Stimulated activated CD4-positive, alpha-beta T cell treated with anti-CD3 and anti-CD28 coated beads, Interleukin-1b, Interleukin-23, amount 100 ng/mL, for 4 hours (primary cell): Measurements from ENCODE around the gene VPS29.
"Not testable (repeated sequence)": the region's sequence is repeated elsewhere in the genome, so short reads cannot be mapped to it uniquely, and the experiment has no call there.

ENCODE experiments used
- DNase-seq, 2 donors: peaks; one replicate each; pipeline ENCODE4 v3.0.0-alpha.2; 2020; ENCODE audit warnings: low read depth in 2 of 2

The VPS29 gene

DNA sequence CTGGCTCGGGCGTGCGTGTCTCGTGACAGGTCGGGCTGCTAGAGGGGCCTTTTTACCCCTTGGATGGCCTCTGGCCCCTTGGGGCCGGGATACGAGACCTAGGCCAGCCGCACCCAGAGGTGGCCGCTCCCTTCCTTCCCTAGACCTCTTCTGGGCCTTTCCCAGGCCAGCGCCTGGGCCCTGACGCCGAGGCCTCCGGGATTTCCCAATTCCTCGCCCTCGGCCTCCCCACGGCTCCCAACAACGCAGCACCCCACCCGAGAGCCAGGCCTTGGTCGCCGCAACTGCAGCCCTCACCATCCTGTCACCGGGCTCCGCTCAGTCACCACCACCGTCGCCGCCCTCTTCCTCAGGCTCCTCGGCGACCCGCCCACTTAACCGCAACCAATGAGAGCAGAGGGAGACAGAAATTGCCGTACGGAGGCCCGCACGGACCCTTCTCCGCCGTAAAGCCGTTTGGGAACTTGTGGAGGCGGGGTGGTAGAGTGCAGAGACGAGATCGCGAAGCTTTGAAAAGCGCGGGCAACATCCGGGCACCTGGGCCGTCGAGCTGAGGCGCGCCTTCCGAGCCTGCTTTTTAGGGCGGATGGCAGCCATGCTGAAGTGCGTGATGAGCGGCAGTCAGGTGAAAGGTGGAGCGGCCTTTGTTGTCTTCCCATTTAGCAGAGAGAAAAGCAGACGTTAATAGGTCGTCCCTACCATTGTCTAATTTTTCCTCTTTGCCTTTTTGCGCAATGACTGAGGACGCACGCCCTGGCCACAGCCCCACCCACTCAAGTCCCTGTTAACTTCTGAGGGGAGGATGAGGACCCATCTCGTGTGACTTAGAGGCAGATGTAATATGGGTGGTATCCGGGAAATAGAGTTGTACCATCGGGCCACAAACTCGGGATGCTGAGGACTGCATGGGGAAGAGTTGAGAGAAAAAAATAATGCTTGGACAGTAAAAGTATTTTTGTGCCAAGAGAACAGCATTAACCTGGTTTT, at the start of gene VPS29, which contains the start of gene RAD9B:
Gene VPS29, minus strand, starts transcription at position 360 of the 987 bp plus-strand sequence. Its CDS starts 60 bp downstream, at position 300.
Gene RAD9B, plus strand, starts transcription at position 580 of the 987 bp plus-strand sequence. Its CDS starts 7 bp downstream, at position 587.
- DNase-seq, result peak; percentile 93 to 97

DNA sequence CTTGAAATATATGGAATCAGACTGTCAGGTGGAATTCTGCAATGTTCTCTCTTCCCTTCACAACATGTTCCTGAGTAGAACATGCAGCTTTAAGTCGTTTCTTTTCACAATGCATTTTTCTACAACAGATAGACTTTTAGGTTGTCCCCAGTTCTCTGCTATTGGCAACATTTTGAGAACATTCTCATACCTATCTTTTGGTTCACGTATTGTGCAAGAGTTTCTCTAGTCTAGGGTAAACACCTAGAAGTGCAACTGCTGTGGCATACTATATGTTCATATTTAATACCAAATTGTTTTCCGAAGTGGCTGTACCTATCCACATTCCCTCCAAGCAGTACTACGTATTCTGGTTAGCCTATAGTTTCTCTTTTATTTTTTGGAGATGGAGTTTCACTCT, 49.1 kb upstream of the VPS29 start:
- no peak for DNase-seq

DNA sequence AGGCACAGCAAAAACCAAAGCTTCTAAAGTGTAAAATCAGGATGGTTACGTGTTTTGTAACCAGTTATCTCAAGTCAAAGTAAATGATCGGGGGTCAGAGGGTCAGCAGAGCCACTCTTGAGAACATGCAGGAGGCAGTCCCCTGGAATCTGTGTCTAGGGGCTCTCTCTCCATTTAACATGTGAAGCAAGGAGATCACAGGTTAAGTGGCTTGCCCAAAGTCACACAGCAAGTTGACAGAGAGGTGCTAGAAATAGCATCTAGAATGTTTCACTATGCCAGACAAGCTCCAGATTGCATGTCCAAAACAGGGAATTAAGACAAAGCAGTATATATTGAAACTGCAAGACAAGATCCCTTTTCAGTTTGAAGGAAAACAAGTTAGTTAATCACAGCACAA, 47.8 kb upstream of the VPS29 start:
- DNase-seq, result no peak

DNA sequence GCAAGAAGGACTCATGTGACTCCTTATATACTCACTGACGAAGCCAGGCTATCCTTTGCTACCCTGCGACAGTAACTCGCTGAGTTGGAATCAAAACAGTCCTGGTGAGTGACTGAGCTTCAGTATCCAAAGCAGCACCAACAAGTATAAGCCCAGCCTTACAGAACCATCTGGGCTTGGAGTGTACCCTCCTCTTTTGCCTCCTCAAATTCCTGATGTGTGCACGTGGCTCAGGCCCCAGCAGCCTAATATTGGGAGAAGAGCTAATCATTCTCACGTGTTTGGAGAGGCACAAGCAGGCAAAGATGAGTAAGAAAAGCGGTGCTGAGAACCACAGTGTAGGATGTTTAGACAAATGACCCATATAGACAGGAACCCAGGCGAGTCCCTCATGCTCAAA, 46.8 kb upstream of the VPS29 start:
- no peak for DNase-seq

DNA sequence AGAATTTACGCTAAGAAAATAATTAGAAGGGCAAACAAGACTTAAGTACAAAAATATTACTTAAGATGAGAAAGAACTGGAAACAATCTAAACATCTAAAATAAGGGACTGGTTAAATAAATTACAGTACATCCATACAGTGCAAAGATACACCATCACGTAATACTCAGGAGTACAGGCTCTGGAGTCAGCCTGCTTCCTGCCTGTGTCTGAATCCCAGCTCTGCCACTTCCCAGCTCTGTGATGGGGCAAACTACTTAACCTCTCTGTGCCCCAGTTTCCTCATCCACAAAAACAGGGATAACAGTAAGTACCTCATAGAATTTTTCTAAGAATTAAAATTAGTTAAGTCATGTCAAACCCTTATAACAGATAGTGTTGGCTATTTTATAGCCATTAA, 45.2 kb upstream of the VPS29 start:
- DNase-seq, result no peak

DNA sequence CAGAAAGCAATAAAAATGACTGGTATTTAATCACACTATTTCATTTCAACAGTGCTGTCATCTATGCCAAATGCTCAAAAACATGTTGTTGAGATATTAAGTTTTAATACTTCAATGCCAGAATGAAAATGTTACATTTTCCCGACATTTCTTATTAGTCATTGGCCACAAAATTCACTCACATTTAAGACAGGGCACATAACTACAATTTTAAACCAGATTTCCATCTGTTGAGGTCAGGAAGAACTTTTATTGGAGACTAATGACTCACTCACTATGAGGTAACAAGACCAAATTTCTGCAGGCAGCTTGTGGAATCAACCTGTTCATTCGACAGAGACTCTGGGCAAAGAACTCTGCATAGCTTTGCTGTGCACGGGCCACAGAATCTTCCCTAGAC, 44.4 kb upstream of the VPS29 start:
- DNase-seq, result no peak

DNA sequence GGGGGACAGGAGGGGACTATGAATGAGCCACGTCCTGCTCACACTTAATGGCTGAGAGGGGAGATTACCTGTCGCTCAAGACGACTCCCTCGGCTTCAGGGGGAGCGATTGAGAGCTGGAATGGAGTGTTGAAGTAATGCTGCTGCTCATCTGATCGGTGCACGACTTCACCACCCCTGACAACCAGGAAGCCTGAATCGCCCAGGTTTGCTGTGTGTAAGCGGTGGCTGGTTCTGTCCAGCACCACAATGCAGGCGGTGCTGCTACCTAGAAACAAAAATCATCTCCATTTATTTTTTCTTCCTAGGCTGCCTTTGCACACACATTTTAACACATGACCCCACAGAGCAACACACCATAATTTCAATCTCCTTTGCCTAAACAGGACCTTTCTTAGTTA, 43.9 kb upstream of the VPS29 start:
- no peak for DNase-seq

DNA sequence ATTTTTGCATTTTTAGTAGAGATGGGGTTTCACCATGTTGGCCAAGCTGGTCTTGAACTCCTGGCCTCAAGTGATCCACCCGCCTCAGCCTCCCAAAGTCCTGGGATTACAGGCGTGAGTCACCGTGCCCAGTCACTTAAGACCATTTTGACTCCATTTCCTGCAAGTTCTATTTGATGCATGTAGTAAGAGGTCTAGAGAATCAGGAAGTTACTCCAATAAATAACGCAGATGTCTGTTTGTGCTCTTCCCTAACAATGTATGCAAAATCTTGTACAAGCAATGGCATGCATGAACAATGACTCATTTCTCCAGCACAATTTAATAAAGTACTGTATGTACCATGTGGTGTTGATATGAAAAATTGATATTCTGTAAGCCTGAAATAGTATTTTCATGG, 43.3 kb upstream of the VPS29 start:
- DNase-seq, result not testable (repeated sequence)

DNA sequence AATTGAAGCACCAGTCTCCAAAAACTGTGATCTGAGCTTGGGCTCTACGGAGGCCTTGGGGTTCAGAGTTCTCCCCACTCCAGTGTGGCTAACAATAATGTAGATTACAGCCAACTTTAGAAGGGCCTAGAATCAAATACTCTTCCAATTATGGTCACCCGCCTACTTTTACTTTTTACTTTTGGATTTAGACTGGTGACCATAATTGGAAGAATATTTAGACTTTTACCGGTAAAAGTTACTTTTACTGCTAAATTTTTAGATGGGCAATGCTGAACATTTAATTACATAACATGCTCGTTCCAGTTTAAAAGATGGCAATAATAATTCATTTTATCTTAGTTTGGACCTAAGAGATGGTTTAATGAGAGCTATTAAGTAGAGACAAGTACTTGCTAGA, 42.1 kb upstream of the VPS29 start:
- no peak for DNase-seq

DNA sequence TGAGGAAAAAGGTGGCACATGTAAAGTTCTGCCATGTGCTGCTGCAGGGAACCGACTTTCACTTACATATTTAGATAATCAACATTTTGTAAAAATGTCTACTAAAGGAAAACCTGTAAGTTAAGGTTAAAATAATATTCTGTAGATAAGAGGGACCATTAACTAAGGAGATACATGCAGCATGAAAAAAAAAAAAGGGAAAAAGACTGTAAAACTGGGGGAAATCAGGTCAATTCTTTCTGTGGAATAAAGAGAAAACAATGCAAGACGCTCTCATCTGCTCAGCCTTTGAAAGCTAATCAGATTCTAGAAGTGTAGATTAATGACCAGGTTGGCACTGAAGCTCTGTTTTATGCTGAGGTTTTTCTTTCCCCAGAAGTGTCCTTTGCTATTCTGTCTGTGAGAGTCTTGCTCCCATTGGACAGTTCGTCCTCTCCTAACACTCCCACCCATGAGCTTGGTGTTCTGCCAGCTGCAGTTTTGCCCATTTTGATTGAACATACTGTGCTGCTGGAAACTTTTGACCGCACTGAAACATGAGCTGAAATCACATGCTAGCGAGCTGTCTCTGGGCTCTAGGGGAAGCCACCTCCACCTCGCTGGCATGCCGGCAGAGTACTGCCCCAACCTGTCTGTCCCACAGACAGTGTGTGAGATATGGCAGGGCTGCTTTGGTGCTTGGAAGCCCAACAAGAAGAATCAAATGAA, 41.5 kb upstream of the VPS29 start:
- no peak for DNase-seq

DNA sequence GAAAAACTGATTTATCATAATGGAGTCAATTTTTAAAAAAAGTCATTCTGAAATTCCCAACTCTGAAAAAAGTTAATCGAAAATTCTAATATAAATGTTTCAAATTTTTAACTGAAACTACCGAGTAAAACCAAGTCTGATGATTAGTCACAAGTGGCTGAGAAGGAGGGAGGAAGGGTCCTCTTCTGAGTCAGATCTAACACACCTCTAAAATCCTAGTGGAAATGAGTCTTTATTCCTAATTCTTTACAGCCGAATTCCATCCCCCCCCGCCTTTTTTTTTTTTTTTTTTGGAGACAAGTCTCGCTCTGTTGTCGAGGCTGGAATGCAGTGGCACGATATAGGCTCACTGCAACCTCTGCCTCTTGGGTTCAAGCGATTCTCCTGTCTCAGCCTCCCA, 38.1 kb upstream of the VPS29 start:
- no peak for DNase-seq

DNA sequence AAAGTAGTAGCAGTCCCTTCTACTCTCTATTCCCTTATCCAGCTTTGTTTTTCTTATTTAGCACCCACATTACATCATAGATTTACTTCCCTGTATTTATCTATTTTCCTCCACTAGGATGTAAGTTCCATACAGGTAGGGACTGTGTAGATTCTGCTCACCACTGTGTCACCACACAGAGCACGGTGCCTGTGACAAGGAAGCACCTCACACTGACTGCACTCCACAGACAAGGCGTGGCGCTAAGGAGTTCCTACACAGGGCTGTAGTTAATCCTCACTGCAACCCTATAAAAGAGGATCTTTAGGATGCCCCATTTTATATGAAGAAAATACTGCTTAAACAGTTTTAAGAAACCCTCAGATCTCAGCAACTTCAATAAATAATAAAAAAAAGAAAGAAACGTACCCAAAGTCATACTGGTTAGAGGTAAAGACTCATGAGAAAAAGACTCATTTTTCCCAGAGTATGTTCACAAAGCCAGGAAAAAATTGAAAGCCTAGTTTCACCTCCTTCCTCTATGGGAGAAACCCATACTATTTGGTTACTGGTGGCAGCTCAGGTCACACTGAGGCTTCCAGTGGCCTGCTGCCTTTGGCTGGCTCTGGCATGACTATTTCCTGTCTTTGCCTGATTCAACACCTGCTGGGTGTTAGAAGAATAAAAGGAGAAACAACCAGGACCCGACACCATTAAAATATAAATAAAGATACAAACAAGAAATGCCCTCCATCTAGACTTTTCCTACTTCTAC, 37.1 kb upstream of the VPS29 start:
- DNase-seq, result no peak

DNA sequence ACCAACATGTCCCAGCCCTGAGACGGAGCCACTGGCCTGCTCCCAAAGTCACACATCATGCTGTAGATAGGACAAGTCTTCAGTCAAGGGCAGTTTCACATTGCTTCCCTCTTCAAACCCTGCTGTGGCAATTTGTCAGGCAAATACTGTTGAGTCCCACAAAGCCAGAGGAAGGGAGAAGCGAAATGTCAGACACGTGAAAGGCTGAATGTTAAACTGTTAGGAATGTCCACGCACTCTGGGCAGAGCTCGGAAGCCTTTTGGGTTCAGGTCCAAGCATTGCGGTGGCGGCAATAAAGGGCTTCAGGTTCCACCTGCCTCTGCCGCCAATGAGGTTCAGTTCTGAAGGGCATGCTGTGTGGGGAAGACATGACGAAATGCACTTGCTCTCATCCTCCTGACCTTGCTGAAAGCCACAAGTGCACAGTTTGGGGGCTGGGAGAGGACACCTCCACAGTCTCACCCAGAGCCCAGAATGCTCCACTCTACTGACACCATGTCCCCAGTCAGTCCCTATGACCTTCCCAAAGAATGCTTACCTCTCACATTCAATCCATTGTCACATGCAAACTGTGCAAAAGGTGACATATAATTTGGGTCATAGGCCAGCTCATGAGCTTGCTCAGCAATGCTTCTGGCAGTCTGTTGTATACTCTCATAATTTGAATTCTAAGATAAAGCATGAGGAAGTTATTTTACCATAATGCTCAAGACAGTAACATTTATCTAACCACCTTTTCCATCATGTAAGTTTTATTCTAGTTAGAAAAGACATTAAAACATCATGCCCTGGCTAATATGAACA, 35.9 kb upstream of the VPS29 start:
- no peak for DNase-seq

DNA sequence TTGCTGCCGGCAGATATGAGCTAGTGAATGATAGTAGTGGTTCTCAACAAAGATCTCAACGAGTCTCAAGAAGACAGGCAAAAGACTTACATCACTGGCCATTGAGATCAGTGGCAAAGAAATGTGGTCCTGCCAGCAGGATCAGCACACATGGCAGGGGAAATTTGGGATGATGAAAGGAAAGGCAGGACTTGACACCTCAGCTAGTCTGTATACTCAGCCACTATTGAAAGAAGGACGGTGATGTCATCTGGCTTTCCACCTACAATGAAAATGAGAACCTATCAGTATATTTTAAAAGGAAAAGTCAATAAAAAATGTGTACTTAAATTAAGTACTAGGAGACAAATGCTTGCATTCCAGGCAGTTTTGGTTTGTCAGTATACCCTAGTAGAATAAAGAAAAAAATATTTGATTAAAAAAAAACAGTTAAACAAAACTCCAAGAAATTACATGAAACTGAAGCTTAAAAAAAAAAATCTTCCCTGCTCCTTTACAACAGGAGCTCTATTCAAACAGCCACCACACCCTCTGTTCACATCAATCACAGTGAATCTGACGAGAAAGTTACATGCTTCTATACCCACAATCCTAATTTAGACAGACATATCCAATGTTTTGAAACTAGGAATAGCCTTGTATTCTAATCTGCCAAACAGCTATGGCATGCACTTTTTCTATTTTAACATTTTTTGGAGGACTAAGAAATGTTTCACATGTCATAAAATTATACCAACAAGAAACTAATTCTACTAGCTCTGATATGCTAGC, 35.1 kb upstream of the VPS29 start:
- no peak for DNase-seq

DNA sequence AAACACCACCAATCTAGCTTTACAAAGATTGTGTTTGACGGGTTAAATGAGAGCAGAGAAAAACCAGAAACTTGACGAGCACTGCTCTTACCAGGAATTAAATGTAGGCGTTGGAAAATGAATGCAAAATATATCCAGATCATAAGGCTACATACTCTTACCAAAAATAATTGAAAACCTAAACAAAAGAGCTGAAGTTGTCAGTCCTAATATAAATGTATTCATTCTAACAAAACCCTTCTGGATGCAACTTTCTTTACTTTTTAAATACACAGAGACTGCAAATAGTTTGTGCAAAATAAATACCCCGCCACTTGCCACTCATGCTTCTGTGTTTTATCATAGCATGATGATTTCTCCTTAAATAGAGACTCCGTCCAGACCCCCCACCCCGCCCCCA, 32.9 kb upstream of the VPS29 start:
- DNase-seq, result no peak

DNA sequence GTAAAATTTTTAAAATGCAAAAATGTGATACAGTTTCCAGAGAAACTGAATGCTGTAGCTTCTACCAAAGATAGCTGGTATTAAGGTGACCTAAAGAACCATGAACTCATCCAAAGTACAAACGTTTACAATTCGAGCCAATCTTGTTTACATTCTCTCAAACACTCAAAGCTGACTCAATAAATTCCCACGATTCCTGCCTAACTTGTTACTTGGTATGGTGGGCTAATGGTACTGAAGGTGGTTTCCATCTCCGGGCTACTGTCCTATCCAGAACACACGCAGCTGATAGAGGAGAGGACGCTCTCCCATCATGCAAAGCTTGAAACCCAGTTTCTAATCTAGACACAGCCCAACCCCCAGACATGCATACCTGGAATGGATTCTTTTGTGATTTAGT, 31.7 kb upstream of the VPS29 start:
- DNase-seq, result no peak

DNA sequence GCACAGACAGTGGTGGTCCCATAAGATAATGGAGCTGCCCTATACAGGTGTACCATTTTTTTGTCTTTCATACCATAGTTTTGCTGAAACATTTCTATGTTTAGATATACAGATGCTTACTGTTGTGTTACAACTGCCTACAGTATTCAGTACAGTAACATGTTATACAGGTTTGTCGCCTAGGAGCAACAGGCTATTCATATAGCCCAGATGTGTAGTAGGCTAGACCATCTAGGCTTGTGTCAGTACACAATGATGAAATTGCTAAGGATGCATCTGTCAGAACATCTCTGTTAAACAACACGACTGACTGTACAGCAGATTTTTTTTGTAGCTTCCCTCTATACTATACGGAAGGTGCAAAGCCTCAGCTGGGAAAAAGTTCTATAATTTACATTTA, 30.7 kb upstream of the VPS29 start:
- DNase-seq, result no peak

DNA sequence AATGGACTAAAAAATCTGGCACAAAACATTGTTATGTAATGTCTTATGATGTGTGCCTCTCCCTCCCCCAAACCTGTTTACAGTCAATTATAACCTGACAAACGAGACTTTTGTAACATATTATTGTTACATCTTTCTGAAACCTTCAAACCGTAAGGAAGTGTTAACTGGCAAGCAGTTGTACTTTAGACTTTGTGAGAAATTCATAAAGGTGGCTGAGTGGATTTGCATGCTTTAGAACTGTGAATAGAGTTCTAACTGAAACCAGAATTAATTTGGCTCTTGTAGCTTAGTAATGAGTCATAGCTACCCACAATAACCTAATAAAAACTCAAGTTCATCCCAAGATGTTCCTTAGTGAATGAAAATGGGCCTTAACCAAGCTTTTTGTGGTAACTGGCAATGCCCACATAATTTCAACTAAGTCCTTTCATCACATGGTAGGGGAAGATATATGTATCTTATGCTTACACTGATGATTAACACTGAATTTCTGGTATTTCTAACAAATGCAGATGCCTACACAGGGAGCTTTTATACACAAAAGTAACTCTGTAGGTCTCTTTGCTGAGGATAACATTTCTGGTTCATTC, 29.9 kb upstream of the VPS29 start:
- no peak for DNase-seq

DNA sequence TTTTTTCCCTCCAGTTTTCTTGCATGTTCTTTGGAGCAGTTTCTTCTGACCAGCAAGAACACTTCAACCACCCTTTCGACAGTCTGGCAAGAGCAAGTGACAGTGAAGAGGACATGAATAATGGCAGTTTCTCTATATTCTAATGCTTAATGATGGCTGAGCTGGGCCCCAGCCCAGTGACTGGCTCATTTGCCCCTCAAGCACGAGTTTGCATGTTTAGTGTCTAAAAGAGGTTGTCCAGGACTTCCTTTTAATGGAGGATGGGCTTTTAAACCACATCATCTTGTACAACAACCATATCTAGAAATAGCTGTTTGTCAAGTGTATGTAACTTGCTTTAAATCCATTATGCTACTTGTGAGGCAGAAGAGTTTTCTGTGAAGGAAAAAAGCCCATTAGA, 28.6 kb upstream of the VPS29 start:
- no peak for DNase-seq

DNA sequence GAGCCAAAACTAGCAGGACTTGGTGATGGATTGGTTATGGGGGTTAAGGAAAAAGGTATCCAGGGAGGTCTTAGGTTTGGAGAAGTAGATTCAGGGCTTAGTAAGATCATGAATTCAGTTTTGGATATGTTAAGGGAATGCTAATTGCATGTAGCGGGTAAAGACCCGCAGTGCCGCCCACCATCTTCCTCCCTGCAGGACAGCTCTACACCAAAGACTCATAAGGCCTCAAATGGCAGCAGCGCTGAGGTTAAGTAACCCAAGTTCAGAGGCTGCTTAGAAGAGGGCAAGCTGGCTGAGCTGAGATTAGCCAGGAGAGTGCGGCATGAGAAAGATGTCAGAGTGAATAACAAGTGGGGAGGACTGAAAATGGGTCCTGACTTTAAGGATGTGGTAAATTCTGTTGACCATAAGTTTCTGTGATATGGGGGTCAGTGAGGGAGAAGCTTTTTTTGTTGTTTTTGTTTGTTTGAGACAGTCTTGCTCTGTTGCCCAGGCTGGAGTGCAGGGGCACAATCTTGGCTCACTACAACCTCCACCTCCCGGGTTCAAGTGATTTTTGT, 26.4 kb upstream of the VPS29 start:
- no peak for DNase-seq
